Measurements from ENCODE around the gene NRDC. TPM values are rescaled to one million over a fixed set of nuclear protein-coding genes. Genes with fewer than 3 reads are reported as not detected.

NRDC gene
- total RNA-seq, 1 experiment from 2014 or later: 182 TPM

DNA sequence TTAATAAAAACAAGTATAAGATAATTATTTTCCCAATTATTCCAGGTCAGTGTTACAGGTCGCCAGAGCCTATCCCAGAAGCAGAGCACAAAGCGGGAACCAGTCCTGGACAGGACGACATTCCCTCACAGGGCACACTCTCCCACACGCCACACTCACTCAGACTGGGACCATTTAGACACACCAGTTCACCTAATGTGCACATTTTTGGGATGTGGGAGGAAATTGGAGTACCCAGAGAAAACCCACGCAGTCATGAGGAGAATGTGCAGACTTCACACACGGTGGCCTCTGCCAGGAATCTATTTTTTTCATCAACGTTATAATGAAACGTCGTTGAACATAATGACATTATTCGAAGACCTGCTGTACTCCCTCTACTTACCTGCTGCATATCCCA is 20.5 kb upstream of the NRDC start:
- Histone ChIP-seq H3K9me3 (ENCODE audit: control insufficient read depth in 1 of 2, insufficient read depth in 1 of 2, low read depth in 1 of 2, low read length in 2 of 2) (no peaks in the 10 kb centered on the region), H3K27ac (ENCODE audit: low read depth, low read length) (no peak overlapping the region), H2AFZ (ENCODE audit: low read depth, low read length, poor library complexity, severe bottlenecking) (no peak overlapping the region), H3K36me3 (ENCODE audit: control insufficient read depth in 1 of 2, insufficient read depth in 2 of 2, low read length in 2 of 2) (no peaks in the 10 kb centered on the region), H3K79me2 (ENCODE audit: insufficient read depth, low read length) (no peaks in the 10 kb centered on the region), H3K4me3 (replicated peaks in 1 of 2; ENCODE audit: low read depth in 1 of 2, low read length in 2 of 2) (no peak overlapping the region), H3K9me2 (ENCODE audit: insufficient read depth) (no peaks in the 10 kb centered on the region), H3K9ac (ENCODE audit: low read length) (no peak overlapping the region), H3K4me1 (ENCODE audit: control insufficient read depth in 1 of 2, insufficient read depth in 2 of 2, low read length in 2 of 2) (peaks cover 14 to 37% of the 10 kb centered on the region in 2 experiments), H3K4me2 (ENCODE audit: low read length) (0 out of 2 replicates have a peak overlapping the region, but pooled peaks have one; percentile 12), H3K27me3 (ENCODE audit: insufficient read depth, low read length) (no peaks in the 10 kb centered on the region), H4K20me1 (ENCODE audit: insufficient read depth) (no peaks in the 10 kb centered on the region)
- intact Hi-C loops (cut with micrococcal nuclease): loop anchor here (10.0 kb wide), 1 partner anchor 446 kb away; no protein-coding TSS in a partner anchor
- BruUV-seq (replicated peaks): no TSS peak
- ChIA-PET RAD21 (ENCODE audit: low non-redundant PET in 1 of 2, low total read pairs in 2 of 2, uncharacterized antibody in 2 of 2, unreplicated experiment in 2 of 2) (no interaction called here), POLR2A (no interaction called here), CTCF (interaction anchor here (0.8 to 2.7 kb wide), 3 partner anchors 27 to 787 kb away, joined by 3 to 16 read pairs (median 8); no protein-coding TSS in a partner anchor)
- TF ChIP-seq FOSL1 (IDR thresholded peaks at IDR 0.05; ENCODE audit: low read depth): no peak
- no peak for TF ChIP-seq ZFX (IDR thresholded peaks at IDR 0.05)
- no peak for TF ChIP-seq RAD21 (IDR thresholded peaks at IDR 0.05; ENCODE audit: low read depth)
- TF ChIP-seq, protein P1, sequence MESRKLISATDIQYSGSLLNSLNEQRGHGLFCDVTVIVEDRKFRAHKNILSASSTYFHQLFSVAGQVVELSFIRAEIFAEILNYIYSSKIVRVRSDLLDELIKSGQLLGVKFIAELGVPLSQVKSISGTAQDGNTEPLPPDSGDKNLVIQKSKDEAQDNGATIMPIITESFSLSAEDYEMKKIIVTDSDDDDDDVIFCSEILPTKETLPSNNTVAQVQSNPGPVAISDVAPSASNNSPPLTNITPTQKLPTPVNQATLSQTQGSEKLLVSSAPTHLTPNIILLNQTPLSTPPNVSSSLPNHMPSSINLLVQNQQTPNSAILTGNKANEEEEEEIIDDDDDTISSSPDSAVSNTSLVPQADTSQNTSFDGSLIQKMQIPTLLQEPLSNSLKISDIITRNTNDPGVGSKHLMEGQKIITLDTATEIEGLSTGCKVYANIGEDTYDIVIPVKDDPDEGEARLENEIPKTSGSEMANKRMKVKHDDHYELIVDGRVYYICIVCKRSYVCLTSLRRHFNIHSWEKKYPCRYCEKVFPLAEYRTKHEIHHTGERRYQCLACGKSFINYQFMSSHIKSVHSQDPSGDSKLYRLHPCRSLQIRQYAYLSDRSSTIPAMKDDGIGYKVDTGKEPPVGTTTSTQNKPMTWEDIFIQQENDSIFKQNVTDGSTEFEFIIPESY (IDR thresholded peaks at IDR 0.05; ENCODE audit: extremely low read depth, insufficient replicate concordance, low read length): no peak
- no peak for TF ChIP-seq CBX3 (IDR thresholded peaks at IDR 0.05; ENCODE audit: low read depth)
- no peak for DNase-seq (ENCODE audit: low read depth, low spot score)
- ATAC-seq: no peak

DNA sequence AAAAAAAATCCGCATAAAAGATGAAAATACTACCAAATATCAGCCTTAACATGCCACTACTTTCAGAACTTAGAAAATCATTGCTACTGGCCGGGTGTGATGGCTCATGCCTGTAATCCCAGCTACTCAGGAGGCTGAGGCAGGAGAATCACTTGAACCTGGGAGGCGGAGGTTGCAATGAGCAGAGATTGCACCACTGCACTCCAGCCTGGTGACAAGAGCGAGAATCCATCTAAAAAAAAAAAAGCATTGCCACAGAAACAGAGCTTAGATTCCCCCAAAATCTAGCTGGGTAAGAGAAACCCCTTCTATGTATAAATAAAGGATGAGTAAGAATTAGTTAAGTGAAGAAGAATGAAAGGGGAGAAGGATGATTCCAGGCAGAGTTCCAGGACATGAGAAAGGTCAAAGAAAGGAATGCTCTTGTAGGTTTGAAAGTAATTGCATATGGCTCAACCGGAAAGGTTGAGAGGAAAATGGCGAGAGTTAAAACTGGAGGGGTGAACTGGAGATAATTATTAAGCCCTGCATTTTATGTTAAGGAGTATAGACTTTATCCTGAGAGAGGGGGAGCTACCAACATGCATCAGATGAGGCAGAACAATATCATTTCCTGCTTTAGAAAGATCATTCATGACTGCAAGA is 19.7 kb upstream of the NRDC start:
- TF ChIP-seq CBX3 (IDR thresholded peaks at IDR 0.05; ENCODE audit: low read depth) (peak; percentile 28; the same call in 1 of the 2 replicates), JUND (IDR thresholded peaks at IDR 0.05) (peak; percentile 13; the same call in 1 of the 2 replicates), POLR2AphosphoS5 (IDR thresholded peaks at IDR 0.05; ENCODE audit: low read depth, low read length) (no peak), EGR1 (IDR thresholded peaks at IDR 0.05; ENCODE audit: low read depth) (no peak), FOSL1 (IDR thresholded peaks at IDR 0.05; ENCODE audit: low read depth) (0 out of 2 replicates have a peak, but pooled peaks have one; percentile 18), TCF7L2 (IDR thresholded peaks at IDR 0.05; ENCODE audit: borderline replicate concordance, extremely low read depth, insufficient read depth, insufficient read length) (no peak), EZH2 (IDR thresholded peaks at IDR 0.05) (no peak)
- TF ChIP-seq, protein P2, sequence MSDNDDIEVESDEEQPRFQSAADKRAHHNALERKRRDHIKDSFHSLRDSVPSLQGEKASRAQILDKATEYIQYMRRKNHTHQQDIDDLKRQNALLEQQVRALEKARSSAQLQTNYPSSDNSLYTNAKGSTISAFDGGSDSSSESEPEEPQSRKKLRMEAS (IDR thresholded peaks at IDR 0.05): no peak
- TF ChIP-seq, protein P3, sequence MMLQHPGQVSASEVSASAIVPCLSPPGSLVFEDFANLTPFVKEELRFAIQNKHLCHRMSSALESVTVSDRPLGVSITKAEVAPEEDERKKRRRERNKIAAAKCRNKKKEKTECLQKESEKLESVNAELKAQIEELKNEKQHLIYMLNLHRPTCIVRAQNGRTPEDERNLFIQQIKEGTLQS (IDR thresholded peaks at IDR 0.05): no peak
- TF ChIP-seq, protein P4, sequence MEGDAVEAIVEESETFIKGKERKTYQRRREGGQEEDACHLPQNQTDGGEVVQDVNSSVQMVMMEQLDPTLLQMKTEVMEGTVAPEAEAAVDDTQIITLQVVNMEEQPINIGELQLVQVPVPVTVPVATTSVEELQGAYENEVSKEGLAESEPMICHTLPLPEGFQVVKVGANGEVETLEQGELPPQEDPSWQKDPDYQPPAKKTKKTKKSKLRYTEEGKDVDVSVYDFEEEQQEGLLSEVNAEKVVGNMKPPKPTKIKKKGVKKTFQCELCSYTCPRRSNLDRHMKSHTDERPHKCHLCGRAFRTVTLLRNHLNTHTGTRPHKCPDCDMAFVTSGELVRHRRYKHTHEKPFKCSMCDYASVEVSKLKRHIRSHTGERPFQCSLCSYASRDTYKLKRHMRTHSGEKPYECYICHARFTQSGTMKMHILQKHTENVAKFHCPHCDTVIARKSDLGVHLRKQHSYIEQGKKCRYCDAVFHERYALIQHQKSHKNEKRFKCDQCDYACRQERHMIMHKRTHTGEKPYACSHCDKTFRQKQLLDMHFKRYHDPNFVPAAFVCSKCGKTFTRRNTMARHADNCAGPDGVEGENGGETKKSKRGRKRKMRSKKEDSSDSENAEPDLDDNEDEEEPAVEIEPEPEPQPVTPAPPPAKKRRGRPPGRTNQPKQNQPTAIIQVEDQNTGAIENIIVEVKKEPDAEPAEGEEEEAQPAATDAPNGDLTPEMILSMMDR (IDR thresholded peaks at IDR 0.05 in 2 of 3, conservative IDR thresholded peaks at IDR 0.05 in 1 of 3; ENCODE audit: borderline replicate concordance in 1 of 3, insufficient read depth in 1 of 3, low read depth in 2 of 3, low read length in 2 of 3): no peak
- intact Hi-C loops (cut with micrococcal nuclease): loop anchor here (10.0 kb wide), 1 partner anchor 447 kb away; no protein-coding TSS in a partner anchor
- ATAC-seq (peak; percentile 48; the same call in 1 of the 2 replicates), DNase-seq (ENCODE audit: low read depth, low spot score) (no peak)
- CTCF ChIA-PET: interaction anchor here (0.8 to 2.7 kb wide), 6 partner anchors 11 to 788 kb away, joined by 3 to 16 read pairs (median 4); no protein-coding TSS in a partner anchor
- Histone ChIP-seq H3K9me2 (ENCODE audit: insufficient read depth) (no peaks in the 10 kb centered on the region), H3K4me3 (replicated peaks in 1 of 2; ENCODE audit: low read depth in 1 of 2, low read length in 2 of 2) (peak overlapping the region in 1 of 2 experiments; percentile 25; a peak in 2 of 4 replicates), H4K20me1 (ENCODE audit: insufficient read depth) (no peaks in the 10 kb centered on the region), H3K79me2 (ENCODE audit: insufficient read depth, low read length) (no peaks in the 10 kb centered on the region), H3K27ac (ENCODE audit: low read depth, low read length) (peak overlapping the region; percentile 24; the same call in 1 of the 2 replicates), H3K9me3 (ENCODE audit: control insufficient read depth in 1 of 2, insufficient read depth in 1 of 2, low read depth in 1 of 2, low read length in 2 of 2) (no peaks in the 10 kb centered on the region), H3K27me3 (ENCODE audit: insufficient read depth, low read length) (no peaks in the 10 kb centered on the region), H3K4me1 (ENCODE audit: control insufficient read depth in 1 of 2, insufficient read depth in 2 of 2, low read length in 2 of 2) (peaks cover 14 to 37% of the 10 kb centered on the region in 2 experiments), H3K4me2 (ENCODE audit: low read length) (peak overlapping the region; percentile 72), H3K36me3 (ENCODE audit: control insufficient read depth in 1 of 2, insufficient read depth in 2 of 2, low read length in 2 of 2) (no peaks in the 10 kb centered on the region), H3K9ac (ENCODE audit: low read length) (peak overlapping the region; percentile 38), H2AFZ (ENCODE audit: low read depth, low read length, poor library complexity, severe bottlenecking) (no peak overlapping the region)
- BruUV-seq (replicated peaks): no TSS peak
- POLR2A ChIA-PET: interaction anchor here (1.5 kb wide), 1 partner anchor 19 kb away, joined by 4 read pairs; no protein-coding TSS in a partner anchor
- RAD21 ChIA-PET (ENCODE audit: low non-redundant PET in 1 of 2, low total read pairs in 2 of 2, uncharacterized antibody in 2 of 2, unreplicated experiment in 2 of 2): interaction anchor here (0.7 to 0.8 kb wide), 2 partner anchors 104 kb away, joined by 3 read pairs; no protein-coding TSS in a partner anchor
